Activated CD4-positive, alpha-beta T cell treated with anti-CD3 and anti-CD28 coated beads for 24 hours (primary cell): ENCODE data around the gene SAA1.
"Not testable (repeated sequence)": the region's sequence is repeated elsewhere in the genome, so short reads cannot be mapped to it uniquely, and the experiment has no call there.

Source experiments
- DNase-seq, 2 donors: peaks; one replicate each; pipeline ENCODE4 v3.0.0-alpha.2; 2020; ENCODE audit warnings: low read depth in 2 of 2

SAA1 gene

GRCh38 chr11:18259259-18259658 is 6.8 kb upstream of the SAA1 start:
- no peak for DNase-seq

- no peak for DNase-seq
Observed at GRCh38 chr11:18261721-18262120, 4.3 kb upstream of the SAA1 start.

GRCh38 chr11:18262681-18263350 is 3.2 kb upstream of the SAA1 start:
- not testable (repeated sequence) for DNase-seq

GRCh38 chr11:18264035-18264434 is 2.0 kb upstream of the SAA1 start:
- no peak for DNase-seq

- no peak for DNase-seq
Observed at GRCh38 chr11:18264677-18265555, 1.1 kb upstream of the SAA1 start.

GRCh38 chr11:18267335-18268133 is 1.5 kb downstream of the SAA1 start:
- not testable (repeated sequence) for DNase-seq

- DNase-seq = not testable (repeated sequence)
Observed at GRCh38 chr11:18269252-18269651, 3.2 kb downstream of the SAA1 start.

GRCh38 chr11:18270102-18270501 is 4.0 kb downstream of the SAA1 start:
- no peak for DNase-seq

GRCh38 chr11:18271206-18271605 is 5.1 kb downstream of the SAA1 start:
- no peak for DNase-seq

- DNase-seq = no peak
Observed at GRCh38 chr11:18277565-18278271, 11.7 kb downstream of the SAA1 start.

- no peak for DNase-seq
Observed at GRCh38 chr11:18280438-18281045, 14.5 kb downstream of the SAA1 start.

GRCh38 chr11:18282626-18283025 is 16.6 kb downstream of the SAA1 start:
- no peak for DNase-seq

- DNase-seq = no peak
Observed at GRCh38 chr11:18285841-18286240, 19.8 kb downstream of the SAA1 start.

- DNase-seq = no peak
Observed at GRCh38 chr11:18288911-18289310, 22.8 kb downstream of the SAA1 start.

- no peak for DNase-seq
Observed at GRCh38 chr11:18294862-18295261, 28.8 kb downstream of the SAA1 start.

GRCh38 chr11:18295316-18295715 is 29.3 kb downstream of the SAA1 start:
- DNase-seq = no peak

GRCh38 chr11:18299721-18300120 is 33.7 kb downstream of the SAA1 start:
- DNase-seq = no peak

GRCh38 chr11:18304745-18305144 is 38.7 kb downstream of the SAA1 start:
- no peak for DNase-seq

- no peak for DNase-seq
Observed at GRCh38 chr11:18307461-18308139, 41.5 kb downstream of the SAA1 start.

GRCh38 chr11:18308242-18308641 is 42.2 kb downstream of the SAA1 start:
- DNase-seq = no peak

GRCh38 chr11:18309691-18310090 is 43.6 kb downstream of the SAA1 start:
- DNase-seq = no peak
